NCI-H1105 (cell line): Measurements from ENCODE around the gene CPNE8.
A peak's percentile ranks its signal among the peaks of the same experiment; 100 is the strongest.

ENCODE experiments used
- DNase-seq: peaks from one replicate; lab custom pipeline; 2025; lab: John Stamatoyannopoulos, UW

Gene CPNE8

DNA sequence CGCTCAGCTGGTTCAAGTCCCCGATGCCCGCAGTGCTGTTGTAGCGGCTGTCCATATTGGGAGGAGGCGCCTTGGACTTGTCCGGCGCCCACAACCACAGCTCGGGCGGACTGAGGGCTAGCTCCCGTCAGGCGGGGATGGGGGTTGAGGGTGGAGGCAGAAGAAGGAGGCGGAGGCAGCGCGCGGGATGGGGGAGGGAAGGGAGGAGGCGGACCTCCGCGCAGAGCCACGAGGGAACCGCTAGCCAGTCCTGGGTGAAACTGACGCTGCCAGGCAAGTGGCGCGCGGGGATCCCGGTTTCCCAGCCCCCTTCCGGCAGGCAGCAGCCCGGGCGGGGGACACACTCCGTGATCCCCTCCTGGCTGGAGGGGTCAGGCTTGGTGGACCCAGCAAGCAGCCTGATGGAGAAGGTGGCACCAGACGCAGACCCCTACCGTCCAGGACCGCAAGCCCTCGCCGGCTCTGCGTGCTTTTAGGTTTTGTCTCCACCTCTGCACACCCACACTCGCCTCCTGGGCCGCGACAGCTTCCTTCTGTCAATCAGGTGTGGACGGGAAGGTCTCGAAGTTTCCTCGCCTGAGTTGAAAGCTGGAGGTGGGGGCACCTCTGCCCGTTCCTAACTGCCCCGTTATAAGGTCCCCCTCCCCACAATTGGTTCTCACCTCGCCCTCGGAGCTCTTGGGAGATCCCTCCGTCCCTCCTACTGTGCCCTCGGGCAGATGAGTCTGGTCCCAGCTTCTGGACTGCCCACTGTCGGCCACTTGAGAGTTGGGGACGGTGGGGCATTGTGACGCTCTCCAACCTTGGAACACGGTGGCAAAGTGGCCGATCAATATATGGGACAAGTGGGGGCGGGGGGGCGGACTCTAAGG lies at the start of gene CPNE8:
Gene CPNE8, minus strand, starts transcription at position 112 of the 872 bp plus-strand sequence. Its CDS starts 57 bp downstream, at position 55.
- no peak for DNase-seq

DNA sequence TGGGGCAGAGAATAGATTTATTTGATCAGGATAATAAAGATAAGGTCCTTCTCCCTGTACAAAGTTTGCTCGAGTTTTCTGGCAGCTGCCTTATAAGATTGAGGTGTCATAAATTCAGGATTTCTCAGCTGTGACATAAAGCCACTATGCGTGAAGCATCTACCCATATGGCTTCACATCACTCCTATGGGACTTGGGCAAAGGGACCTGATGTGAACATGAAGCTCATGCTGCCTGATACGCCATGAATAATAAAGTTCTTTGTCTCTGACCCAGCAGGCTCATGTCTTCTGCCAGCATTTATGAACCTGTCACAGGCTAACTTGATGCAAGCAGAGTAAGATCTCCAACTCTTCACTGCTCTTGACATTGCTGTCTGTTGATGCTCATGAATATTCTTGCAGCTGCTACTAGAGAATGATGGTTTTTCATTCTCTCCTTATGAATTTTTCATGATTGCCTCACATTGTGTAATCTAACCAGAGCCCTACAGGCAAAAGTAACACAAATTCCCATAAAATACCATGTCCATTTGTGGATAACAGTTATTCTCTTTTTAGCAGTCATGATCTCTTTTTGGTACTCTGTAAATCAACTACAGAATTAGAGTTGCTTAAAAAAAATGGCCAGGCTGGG lies 49.0 kb upstream of the CPNE8 start:
- DNase-seq: no peak

DNA sequence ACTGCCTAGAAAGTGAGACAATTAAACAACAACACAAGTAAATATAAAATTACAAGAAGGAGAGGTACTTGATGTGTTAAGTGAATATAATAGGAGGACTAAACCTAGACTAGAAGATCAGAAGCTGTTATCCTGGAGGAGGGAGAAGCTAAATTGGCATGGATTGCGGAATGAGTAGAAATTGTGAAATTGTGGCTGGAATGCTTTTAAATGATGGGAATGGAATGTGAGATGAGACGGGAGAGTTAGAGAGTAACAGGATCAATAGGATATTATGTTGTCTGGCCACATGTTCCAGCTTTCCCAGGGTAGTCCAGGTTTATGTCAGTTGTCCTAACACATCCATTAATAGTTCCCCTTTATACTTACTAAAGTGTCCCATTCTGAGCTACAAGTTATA lies 44.0 kb upstream of the CPNE8 start:
- DNase-seq: no peak

DNA sequence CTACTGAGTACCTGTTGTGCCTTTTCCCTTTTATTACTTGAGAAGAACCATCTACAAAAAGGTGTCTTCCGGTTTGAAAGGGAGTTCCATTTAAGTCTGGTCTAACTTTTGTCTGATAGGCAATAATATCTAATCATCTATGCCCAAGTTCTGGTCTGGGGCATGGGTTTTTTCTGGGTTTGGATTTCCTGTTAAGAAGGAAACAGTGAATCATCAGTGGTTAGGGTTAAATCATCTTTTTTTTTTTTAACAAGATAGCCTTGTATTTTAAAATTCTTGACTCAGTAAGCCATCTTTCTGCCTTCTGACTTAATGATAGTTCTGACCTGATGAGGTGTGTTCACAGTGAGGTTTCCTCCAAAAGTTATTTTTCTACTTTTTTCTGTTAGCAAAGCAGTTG lies 29.3 kb upstream of the CPNE8 start:
- DNase-seq: no peak

DNA sequence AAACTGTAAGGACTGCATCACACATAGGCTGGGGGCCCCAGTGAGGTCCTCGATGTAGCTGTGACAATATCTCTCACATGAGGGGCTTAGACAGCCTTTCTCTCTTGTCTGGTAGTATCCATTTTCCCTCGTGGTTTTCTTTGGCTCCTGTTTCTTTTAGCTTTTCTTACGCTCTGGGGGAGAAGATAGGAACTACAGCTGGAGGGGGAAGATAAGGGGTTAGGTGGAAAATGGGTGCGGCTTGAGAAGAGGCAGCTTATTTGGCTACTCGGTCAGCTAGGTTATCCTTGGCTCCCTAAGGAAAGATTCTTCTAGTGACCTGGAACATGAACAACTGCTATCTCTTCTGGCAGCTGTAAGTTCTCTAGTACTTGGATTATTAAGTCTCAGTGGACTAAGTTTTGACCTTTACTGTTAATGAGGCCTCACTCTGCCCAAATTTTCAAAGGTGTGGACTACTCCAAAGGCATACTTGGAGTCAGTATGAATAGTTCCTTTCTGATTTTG lies 28.7 kb upstream of the CPNE8 start:
- DNase-seq: no peak

DNA sequence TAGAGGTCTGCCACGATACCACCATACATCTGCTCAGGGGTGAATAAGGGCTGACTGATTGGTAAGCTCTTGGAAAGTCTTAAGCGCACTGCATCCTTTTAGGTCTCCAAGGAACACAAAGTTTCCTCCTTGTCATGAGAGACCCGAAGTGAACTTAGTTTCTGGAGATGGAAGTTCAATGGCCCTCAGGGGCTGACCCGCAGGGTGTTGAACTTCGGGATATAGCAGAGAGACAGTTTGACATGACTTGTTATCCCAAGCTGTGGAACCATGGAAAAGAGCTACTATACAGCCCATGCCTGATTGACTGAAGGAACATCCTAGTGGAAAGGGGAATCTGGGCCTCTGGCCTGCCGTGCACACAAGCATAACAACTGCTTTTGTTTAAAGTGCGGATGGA lies 26.9 kb upstream of the CPNE8 start:
- DNase-seq: no peak

DNA sequence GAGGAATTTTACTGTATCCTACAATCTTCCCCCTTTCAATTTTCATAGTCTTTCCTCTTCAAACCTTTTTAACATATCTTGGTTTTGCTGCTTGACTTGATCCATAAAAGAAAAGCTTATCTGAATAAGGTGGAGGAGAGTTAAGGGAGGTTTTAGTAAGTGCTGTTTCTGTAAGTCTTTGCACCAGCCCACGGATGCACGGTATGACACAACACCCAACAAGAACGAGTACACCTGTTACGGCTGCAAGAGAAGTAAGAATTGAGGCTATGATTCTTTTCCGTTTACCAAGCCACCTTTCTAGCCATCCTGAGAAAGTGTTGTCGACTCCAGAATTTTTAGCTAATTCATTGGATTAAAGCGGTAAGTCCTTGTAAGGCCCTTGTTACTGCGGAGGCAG lies 26.1 kb upstream of the CPNE8 start:
- no peak for DNase-seq

DNA sequence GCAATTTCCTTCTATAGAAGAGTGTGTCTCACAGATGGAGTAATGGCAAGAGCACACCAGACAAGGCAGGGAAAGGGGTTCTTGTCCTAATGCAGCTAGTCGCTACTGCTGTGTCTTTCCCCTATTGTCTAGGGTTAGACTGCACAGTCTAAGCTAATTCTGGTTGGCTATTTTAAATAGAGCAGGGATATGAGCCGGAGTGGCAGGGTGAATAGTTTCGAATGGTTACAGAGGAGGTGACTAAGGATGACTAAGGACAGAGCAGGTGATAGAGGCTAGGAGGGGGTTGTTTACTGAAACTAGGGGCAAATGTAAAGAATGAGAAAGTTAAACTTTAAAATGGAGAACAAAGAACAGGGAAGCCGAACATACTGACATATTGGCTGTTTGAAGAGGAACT lies 25.6 kb upstream of the CPNE8 start:
- no peak for DNase-seq

DNA sequence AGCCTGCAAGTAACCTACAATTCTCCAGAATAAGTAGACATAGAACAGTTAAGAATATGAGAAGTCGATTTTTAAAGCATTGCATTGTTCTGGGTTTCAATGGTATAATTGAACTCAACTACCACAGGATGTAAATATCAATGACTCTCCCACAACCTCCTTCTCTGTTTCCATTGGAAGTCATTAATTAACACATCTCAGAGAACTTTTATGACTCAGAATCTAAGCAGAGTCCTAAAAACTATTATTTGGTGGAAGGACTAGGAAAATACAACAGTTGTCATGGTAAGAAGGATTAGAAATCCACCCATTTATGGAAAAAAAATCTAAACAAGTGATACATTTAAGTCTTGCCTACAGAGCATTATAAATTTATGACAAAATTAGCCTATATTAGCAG lies 21.1 kb upstream of the CPNE8 start:
- DNase-seq: no peak

DNA sequence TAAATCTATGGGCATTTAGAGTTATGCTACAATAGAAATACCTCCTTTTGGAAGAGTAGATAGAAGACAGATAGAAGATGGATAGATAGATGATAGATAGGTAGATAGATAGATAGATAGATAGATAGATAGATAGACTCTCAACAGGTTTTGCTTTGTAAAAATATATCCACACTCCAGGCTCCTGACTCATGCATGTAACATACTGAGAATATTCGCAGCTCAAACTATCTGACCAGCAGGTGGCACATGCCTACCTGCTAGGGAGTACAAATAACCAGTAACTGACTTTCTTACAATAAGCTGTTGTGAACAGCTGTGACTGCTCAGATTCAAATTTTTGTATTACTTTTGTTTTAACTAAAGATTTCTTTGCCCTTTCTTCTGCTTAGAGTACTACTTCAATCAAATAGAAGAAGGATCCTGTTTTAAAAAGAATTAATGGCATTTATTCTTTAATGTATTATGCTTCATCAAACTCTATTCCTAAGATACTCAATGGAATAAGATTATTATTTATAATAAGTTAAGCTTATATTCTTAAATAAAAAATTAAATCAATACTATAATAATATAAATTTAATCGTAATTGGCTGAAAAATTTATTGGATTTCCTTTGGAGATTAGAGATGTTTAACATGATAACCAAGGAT lies 15.8 kb upstream of the CPNE8 start:
- DNase-seq: peak; percentile 48

DNA sequence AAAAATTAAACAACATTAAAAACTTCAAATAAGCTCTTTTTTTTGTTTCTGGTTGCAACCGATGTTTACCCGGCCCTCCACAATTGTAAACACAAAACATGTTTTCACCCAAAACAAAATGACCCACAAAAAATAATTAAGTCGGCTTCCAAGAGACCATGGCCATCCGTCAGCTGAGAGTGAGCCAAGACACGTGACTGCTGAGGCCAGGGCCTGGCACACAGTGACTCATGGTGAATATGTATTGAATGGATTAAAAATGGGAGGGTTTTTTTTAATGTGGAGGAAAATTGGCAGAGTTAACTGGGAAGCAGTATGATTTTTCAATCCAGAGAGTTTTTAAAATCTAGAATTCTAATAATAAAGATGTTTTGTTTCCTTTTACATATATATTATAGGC lies 13.8 kb upstream of the CPNE8 start:
- DNase-seq: no peak

DNA sequence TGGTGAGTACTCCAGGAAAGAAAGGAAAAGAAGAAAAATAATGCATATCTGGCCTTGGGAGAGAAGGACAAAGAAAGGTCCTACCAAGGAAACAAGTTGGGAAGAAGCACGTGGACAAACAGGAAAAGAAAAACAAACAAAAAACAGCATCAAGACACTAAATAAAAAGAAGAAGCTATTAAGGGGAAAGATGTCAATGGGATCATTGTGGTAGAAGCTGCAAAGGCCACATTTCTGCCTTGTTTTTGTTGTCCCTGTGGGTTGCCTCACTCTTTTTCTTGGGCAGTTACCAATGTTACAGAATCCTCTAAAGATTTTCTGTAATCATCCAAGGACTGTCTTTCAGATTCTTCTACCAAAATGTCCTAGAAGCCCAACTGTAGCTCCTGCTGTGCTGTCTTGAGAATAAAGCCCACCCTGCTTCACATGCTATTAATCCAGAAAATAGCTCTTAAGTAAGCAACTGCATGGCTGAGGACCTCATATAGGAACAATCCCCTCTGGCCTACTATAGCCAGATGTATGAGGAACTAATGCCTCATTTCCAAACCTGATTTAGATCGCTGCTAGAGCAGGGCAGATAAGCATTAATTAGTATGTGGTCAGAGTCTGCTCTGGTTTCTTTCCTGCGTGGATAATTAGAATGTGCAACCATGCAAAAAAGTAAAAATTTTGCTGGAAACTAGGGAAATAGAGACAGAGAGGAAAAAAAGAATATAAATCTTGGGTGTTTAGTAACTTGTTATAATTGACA lies 10.2 kb upstream of the CPNE8 start:
- DNase-seq: no peak

DNA sequence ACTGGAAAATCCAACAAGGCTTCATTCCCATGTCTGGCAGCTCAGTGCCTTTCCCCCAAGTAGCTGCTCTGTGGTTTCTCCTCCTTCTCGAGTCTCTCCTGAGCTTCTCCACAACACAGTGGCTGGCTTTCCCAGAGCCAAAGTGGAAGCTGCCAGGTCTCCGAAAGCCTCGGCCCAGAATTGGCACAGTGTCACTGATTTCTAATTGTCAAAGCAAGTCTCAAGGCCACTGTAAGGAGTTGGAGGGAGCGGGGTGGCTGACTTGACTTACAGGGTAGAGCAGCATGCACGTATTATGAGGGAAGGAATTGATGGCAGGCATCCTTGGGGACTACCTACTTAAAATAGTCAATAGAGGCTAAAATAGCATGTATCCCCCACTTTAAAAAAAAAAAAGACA lies 6.7 kb upstream of the CPNE8 start:
- DNase-seq: no peak

DNA sequence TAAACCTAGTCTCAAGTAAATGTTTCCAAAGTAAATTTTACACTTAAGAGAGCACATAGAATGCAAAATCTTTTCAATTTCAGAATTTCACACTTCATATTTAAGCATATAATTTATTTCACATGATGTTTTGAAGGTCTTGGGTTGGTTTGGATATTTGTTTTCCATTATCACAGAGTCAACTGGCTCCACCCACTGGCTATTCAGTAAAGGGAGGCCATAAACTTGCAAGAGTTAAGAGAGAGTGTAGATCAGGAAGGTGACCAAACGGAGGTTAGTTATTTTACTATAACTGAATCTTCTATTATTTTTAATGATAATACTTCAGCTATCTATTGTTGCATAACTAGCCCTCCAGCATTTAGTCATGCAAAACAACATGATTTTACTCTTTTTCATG lies 6.2 kb upstream of the CPNE8 start:
- DNase-seq: no peak

DNA sequence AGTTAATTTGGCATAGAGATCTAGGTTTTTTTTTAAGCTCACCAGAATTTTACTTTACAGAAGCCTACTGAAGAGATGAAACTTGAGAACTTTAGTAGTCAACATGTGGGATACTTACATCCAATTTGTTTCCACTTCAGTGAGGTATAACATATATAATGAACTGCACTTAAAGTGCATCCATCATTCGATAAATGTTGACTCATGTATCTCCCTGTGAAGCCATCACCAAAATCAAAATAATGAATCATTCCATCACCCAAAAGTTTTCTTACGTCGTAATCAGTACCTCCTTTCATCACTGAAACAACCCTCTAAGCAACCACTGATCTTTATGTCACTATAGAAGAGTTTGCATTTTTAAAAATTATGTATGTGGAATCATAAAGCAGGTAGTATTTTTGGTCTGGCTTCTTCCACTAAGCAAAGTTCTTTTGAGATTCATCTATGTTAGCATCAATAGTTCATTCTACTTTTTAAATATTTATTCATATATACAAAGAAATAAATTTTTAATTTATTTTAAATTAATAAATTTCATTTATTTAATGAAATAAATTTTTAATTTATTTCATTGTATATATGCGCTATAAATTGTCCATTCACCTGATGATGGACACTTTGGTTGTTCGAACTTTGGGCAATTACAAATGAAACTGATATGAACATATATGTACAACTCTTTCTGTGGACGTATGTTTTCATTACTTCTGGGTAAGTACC lies 2.0 kb upstream of the CPNE8 start:
- no peak for DNase-seq

DNA sequence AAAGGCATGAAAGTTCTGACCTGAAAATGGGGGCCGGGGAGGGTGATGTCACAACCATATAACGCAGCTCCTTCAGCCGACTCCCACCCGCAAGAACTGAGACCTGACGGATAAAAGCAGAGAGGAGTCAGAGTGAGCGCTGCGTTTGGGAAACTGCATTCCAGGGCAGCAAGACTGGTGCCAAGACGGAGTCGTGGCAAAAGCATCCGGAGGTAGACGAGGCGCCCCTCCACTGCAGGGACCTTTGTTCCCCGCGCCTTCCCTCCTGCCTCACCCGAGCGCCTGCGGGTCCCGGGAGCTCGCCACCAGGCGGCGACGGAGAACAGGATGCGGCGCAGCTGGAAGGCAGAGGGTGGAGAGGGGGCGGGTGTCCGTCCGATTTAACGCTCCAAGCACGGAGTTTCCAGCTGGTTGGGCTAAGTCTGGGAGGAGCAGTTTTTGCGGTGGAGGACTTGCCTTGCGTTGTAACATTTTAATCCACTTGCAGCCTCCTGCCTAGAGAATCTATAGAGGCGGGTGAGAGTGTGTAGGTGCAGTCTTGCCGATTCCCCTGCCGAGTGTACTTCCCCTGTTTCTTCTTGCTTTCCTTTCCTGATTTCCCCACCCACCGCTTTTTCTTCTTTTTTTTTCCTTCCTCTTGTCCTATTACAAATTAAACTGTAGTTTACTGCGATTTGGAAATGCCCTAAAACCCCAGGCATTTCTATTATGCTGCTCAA lies 1.2 kb upstream of the CPNE8 start:
- DNase-seq: peak; percentile 57

DNA sequence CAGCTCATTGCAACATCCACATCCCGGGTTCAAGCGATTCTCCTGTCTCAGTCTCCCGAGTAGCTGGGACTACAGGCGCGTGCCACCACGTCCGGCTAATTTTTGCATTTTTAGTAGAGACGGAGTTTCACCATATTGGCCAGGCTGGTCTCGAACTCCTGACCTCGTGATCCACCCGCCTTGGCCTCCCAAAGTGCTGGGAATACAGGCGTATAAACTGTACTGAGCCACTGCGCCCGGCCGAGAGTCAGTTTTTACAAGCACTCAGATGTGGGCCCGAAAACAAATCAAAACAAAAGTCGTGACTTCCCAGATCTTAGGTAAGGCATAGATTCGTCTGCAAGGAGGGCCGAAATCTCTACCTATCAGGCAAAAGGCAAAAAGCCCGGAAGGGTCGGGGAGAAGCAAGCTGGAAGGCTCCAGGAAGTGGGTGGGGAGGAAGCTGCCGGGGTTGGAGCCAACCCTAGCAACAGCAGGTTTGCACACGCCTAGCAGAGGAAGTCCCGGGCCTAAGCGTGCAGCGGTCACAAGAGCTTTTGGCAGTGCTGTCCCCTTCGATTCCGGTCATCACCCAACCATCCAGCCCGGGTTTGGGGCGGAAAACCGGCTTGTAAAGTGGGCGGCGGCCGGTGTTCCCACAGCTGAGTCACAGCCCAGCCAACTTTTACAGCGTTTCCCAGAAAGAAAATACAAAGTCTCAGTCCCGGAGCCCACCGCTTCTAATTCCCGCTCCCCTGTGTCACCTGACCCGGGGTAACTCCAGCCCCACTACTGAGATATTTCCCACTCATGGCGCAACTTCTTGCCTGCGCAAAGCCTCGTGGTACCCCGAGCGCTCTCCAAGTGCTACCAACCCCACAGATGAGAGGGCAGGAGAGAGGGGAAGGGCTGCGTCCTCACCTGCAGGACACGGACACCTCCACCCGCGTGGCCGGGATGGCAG lies 583 bp downstream of the CPNE8 start:
- DNase-seq: no peak

DNA sequence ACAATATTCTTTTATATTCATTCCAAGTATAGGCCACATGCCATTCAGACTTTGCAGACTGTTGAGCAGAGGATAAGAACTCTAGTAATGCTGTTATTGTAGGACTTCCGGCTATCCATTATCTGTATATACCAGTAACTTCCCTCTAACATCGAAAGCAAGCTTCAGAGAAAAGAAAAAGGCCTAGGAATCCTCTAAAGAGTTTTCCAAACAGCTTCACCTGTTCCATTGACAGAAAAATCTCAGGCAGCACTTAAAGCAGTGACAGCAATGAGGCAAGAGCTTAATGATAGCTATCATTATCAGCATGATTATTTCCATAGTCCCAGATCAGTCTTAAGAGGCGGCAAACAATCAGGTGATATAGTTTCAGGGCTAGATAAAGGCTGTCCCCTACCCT lies 1.8 kb downstream of the CPNE8 start:
- DNase-seq: no peak

DNA sequence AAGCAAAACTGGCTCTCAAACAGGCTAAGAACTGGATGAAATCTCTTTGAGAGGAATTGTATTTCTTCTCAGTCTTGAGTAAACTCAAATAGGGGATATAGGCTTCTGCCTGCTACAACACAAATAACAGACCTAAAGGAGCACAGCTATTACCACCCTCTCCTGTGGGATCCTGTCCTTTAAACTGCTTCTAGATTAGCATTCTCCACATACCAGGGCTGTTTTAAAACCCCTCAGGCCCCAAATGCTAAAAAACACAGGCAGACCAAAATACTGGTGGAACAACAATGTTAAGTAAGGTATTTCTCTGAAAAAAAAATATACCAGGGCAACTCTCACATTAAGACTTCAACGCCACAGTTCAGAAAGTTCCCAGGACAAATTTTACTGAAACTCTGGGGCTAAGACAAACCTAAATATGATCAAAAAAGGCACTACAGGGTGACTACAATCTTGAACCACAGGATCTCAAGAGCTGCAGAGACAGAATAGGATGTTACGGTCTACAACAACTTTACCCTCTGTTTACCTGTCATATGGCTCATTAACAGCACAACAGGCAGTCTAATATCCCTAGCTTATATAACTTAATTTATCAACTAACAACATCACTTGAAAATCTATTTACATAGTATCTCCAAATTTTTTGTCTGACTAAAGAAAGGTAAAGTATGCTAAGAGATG lies 7.2 kb downstream of the CPNE8 start:
- no peak for DNase-seq
